Measurements from ENCODE around the gene AJUBA. TPM values are rescaled to one million over a fixed set of nuclear protein-coding genes. Genes with fewer than 3 reads are reported as not detected.
A peak's percentile ranks its signal among the peaks of the same experiment; 100 is the strongest.

Gene AJUBA
- total RNA-seq, 2 donors from 2014 or later = 7.0 to 8.0 TPM

DNA sequence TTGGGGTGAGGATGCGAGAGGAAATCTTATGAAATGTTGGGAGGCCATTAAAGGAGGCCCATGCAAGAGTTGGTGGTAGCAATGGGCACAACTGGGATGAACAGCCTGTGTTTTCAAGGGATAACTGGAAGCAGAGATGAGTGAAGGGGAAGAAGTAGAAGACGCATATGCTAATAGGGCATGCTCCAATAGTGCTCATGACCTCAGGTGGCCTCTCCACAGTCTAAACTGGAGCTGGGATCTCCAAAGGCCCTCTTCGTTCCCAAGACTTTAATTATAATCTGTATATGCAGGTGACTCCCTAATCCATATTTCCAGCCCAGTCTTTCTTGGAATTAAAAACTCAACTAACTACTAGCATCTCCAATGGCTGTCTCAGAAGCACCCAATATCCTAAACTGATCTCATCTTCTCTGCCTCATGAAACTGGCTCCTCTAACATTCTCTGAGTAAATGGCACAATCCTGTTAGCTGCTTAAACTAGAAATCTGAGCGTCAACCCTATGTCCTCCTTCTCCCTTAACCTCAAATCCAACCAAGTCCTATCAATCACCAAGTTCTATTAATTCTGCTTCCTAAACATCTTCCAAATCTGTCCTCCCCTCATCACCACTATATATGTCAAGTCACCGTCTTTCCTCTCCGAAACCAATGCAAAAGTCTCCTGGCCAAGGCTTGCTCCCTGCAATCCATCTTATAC, 2.8 kb upstream of the AJUBA start:
- intact Hi-C loops (cut with DNase I) = loop anchor here in 1 of 2 donors (10.0 kb wide), 1 partner anchor 50 kb away; no protein-coding TSS in a partner anchor
- DNase-seq (no peak), ATAC-seq (no peak)

GRCh38 chr14:22981876-22982476, 375 bp downstream of the AJUBA start:
- peak; percentile 2 to 3 for ATAC-seq
- intact Hi-C loops (cut with DNase I) = loop anchor here in 1 of 2 donors (10.0 kb wide), 1 partner anchor 47 kb away; no protein-coding TSS in a partner anchor
- DNase-seq = no peak

GRCh38 chr14:22981090-22981875, 1.1 kb downstream of the AJUBA start:
- intact Hi-C loops (cut with DNase I) = loop anchor here in 1 of 2 donors (10.0 kb wide), 1 partner anchor 46 kb away; no protein-coding TSS in a partner anchor
- DNase-seq = no peak
- peak; percentile 9 to 15 for ATAC-seq

DNA sequence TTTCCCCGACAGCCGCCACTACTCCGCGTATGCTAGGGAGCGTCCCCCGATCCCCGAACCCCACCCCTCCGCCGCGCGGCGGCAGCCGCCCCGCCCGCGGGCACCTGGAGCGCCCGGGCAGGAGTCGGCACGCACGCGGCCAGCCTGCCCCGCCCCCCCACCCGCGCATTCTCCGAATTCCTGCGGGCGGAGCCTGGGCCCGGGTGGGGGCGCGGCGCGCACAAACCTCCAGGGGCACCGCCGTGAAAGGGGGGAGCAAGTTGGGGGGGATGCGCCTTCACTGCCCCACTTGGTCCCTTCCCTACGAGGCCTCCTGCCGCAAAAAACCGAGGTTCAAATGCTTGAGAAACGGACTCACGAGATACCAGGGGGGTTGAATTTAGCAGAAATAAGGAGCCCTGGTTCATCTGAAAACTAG, 1.7 kb downstream of the AJUBA start:
- DNase-seq = peak; percentile 42
- intact Hi-C loops (cut with DNase I) = loop anchor here in 1 of 2 donors (10.0 kb wide), 1 partner anchor 46 kb away; no protein-coding TSS in a partner anchor
- ATAC-seq = peak; percentile 13 to 24

GRCh38 chr14:22979748-22980392, 2.5 kb downstream of the AJUBA start:
- DNase-seq (no peak), ATAC-seq (no peak)
- intact Hi-C loops (cut with DNase I) = loop anchor here in 1 of 2 donors (10.0 kb wide), 1 partner anchor 45 kb away; no protein-coding TSS in a partner anchor

- intact Hi-C loops (cut with DNase I) = no loop called here
- no peak for ATAC-seq
- DNase-seq = no peak
These were observed 3.2 kb downstream of the AJUBA start for GRCh38 chr14:22978981-22979671.

- intact Hi-C loops (cut with DNase I) = no loop called here
- no peak for ATAC-seq
- no peak for DNase-seq
These were observed 3.9 kb downstream of the AJUBA start for GRCh38 chr14:22978487-22978837.

DNA sequence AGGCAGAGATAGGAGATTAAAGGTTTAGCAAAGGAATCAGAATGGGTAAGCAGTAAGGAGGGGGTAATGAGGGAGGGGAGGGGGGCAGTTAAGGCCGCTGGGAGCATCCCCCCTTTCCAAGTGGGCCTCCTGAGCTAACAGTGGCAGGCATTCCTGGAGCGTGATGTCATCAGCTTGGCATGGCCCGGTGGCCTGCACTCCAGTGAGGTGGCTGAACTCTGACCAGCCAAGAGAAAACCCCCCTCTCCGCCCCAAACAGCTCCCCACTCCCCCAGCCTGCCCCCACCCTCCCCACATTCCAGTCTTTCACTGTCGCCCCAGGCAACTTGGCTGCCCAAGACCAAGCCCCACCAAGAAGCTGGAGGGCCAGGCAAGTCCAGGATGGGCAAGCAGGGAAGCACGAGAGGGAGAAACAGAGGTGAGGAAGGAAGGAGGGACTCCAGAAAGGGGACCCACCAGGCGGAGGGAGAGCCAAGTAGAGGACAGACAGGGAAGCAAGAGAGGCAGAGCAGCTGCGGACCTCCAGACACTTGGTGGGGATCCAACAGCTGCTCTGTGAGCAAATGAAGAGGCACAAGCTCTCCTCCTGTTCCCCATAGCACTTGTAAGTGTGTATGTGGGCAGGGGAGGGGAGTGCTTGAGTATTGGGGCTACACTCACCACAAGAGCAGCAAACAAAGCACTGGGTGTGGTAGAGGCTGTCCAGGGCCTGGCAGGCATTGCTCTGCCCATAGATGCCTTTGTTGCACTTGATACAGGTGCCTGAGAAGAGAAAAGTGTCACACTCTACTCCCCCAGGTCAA, 4.5 kb downstream of the AJUBA start:
- DNase-seq = peak; percentile 56
- ATAC-seq = peak; percentile 21 to 31
- intact Hi-C loops (cut with DNase I) = no loop called here

- ATAC-seq = no peak
- intact Hi-C loops (cut with DNase I) = no loop called here
- no peak for DNase-seq
These were observed 5.0 kb downstream of the AJUBA start for GRCh38 chr14:22977434-22977683.

GRCh38 chr14:22976620-22977433, 5.5 kb downstream of the AJUBA start:
- no peak for ATAC-seq
- no peak for DNase-seq
- intact Hi-C loops (cut with DNase I) = no loop called here

GRCh38 chr14:22974530-22975313, 7.6 kb downstream of the AJUBA start:
- no peak for ATAC-seq
- DNase-seq = peak; percentile 43
- intact Hi-C loops (cut with DNase I) = no loop called here

GRCh38 chr14:22973217-22974032, 8.9 kb downstream of the AJUBA start:
- ATAC-seq (peak; percentile 41 to 53), DNase-seq (no peak)
- intact Hi-C loops (cut with DNase I) = no loop called here

DNA sequence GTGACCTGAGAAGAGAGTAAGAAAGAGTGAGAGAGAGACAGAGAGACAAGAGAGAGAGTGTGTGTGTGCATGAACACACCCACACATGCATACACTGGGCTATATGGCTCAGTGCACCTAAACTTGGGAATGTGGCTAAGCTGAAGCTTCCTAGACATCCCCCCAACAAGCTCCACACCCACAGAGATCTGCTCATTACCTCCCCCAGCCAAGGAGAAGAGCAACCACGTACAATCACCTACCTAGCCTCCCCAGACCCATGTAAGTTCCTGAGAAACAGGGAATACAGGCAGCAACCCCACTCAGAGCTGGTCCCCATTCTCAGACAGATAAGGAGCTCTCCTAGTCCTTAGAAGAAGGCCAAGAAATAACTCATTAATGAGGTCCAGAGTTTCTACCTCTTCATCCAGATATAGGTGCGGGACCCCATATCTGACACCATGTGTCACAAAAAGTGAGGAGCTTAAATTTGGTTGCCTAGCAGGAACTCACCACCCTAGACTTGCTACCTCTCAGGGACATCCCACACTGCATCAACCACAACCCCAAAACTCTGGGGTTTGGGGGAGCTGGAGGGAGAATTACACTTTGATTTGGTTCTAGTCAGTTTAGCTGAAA, 9.9 kb downstream of the AJUBA start:
- intact Hi-C loops (cut with DNase I) = no loop called here
- no peak for ATAC-seq
- no peak for DNase-seq

DNA sequence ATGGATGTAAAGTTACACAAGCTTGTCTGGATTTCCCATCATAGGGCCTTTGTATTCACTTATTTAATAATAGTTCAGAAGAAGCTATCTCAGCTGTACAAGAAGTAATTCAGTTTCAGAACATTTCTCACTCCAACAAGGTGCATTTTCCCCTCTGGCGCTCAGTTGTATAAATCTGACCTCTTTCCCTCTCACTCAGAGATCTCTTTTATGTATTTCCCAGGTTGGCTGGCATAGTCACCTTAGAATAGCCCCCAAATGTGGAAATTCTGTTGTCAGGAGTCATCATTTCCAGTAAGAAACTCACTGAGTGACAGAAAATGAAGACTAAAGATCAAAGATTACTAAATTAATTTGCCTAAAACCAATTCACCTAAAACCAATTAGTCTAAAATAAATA, 11.2 kb downstream of the AJUBA start:
- intact Hi-C loops (cut with DNase I) = no loop called here
- no peak for ATAC-seq
- DNase-seq = no peak

- ATAC-seq (no peak), DNase-seq (no peak)
- intact Hi-C loops (cut with DNase I) = no loop called here
These were observed 15.5 kb downstream of the AJUBA start for GRCh38 chr14:22966783-22967269.
